ENCODE data around the gene FRYL.
"Not testable (repeated sequence)": the region's sequence is repeated elsewhere in the genome, so short reads cannot be mapped to it uniquely, and the experiment has no call there.

FRYL gene

DNA sequence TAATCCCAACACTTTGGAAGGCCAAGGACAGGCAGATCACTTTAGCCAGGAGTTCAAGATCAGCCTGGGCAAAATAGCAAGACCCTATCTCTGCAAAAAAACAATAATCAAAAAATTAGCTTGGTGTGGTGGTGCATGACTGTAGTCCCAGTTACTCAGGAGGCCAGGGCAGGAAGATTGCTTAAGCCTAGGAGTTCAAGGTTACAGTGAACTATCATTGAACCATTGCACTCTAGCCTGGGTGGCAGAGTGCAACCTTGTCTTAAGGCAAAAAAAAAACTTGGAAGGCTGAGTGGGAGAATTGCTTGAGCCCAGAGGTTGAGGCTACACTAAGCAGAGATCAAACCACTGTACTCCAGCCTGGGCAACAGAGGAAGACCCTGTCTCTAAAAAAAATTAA is 5.2 kb upstream of the FRYL start:
- DNase-seq, result no peak

DNA sequence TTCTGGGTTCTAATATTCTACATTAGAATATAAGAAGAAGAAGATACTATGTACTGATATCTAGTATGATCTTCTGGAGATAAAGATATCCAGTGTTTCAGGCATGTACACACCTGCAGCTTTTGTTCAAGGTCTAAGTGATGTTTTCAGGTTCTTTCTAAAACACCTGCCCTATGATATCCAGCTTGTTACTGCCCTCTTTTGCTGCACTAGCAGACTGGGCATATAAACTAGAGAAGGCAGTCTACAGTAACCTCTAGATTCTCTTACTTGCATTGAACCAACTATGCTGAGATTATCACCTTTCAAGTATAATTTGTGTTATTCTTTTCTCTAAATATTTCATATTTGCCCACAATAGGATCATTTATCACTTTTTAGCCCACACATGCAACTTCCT is 1.9 kb upstream of the FRYL start:
- DNase-seq, result no peak

DNA sequence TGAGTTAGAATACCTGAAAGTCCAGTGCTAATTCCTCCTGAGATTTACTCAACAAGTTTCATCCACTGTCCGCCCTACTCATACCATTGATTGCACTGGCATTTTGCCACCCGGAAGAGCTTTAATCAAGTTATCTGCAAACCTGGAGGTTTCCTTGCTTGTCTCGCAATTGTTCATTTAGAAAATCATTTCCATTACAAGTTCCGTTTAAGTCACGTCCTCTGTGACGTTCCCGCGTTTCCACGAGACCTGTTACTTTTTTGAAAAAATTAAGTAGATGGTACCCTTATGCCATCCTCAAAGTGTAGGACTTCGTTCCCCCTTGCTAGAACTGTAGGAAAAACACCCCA is 761 bp upstream of the FRYL start:
- no peak for DNase-seq

DNA sequence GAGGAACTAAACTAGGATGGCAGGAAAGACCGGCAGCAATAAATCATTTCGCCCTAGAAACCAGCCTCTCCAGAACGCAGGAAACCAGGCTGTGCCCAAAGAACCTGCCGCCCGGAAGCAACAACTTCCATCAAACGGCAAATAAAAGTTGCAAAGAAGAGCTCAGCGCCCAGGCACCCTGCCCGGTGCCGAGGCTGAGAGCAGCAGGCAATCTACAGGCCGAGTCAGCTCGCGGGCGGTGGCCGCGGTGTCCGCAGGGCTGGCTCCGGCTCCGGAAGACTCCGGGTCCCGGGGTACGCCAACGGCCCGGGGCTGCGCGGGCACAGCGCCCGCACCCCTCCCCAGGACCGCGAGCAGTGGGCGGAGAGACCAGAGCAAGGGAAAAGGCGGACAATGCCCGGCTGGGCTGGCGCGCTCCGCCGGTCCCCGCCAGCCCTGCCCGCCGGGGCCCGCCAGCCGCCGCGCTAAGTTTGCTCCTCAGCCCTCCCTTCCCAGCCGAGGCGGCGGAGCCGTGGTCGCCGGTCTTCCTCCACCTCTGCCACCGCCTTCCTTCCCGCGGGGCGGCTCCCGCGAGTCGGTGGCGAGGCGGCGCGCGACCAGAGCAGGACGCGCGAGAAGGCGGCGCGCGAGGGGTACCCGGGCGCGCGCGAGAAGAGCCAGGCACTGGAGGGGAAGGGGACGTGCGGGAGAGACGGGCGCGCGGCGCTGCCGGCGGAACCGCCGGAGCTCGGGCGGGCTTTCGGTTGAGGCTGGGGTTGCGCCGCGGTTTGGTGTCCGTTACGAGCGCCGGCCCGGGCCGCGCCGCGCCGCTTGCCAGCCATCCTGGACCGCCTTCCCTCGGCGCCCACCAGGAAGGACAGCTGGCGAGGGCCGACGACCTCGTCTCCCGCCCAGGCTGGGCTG is 733 bp downstream of the FRYL start:
- DNase-seq, result no peak

DNA sequence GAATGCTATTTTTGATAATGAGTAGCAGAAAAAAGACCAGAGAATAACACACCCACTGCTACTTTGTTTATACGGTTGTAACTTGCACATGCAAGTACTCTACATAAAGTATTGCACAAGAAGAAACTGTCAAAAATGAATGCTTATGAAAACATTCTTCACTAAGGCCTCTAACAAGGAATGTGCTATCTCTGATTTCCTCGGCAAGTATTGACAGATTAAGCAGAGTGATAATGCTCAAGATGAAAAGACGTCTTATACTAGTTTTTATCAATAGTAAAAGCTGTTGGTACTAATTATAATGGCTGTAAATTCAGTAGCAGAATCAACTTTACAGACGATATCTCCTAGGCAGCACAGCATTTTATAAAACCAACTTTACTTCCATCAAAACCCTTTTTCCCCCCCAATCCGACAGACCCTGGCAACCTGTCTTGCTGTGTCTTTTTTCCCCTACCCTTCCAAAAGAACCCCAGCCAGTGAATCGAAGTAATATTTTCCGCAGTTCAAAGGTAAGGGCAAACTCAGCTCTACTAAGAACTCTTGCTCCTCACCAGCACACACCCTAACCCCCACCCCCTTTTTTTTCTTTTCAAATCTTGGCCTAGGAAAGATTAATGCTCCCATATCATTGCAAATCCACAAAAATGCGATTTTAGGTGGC is 1.5 kb downstream of the FRYL start:
- DNase-seq, result no peak

DNA sequence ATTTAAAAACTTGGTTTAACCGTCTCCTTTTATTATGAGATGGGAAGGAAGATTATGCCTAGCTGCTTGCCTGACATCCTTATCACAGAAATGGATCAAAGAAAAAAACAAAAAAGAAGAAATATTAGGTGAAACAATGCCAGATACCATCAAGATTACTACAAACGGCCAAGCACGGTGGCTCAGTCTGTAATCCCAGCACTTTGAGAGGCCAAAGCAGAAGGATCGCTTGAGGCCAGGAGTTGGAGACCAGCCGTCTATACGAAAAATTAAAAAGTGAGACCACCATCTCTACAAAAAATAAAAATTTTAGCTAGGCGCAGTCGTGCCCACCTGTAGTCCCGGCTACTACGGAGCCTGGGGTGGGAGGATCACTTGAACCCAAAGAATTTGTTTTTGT is 2.3 kb downstream of the FRYL start:
- DNase-seq, result no peak

DNA sequence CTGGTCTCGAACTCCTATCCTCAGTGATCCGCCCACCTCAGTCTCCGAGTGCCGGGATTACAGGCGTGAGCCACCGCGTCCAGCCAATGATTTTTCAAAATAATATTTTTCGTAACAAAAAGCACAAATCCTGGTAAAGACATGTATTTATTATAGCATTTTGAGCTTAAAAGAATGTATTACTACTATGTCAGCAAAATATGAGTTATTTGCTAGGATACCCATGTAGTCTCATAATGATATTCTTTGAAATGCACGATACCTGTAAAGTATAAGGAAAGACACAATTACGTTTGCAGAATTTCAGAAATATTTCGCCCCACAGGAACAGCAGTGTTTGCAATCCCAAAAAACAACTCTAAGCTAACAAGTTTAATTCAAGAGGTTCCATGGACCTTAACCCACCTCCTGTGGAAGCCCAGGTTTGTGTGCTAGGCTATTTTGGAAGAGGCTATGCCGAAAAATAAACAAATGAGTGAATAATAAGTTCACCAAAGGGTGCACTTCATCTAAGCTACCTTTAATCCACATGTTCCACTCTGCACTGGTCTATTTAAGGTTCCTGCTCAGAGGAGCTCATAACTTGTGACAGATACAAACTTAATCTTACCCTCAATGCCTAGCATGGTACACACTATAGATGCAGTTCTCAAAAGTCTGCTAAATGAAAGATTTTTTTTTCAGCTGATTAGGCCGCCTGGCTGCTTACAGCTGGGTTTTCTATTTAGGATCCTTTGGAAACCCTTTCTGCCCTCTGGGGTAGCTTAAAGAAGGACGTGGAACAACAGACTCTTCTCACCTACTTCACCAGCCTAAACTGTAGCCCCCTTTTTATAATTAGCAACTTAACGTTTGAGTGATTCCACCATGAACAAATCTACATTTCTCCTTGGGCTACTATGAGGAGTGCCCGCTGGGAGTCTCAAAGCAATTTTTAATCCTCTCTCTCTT is 5.0 kb downstream of the FRYL start:
- no peak for DNase-seq

DNA sequence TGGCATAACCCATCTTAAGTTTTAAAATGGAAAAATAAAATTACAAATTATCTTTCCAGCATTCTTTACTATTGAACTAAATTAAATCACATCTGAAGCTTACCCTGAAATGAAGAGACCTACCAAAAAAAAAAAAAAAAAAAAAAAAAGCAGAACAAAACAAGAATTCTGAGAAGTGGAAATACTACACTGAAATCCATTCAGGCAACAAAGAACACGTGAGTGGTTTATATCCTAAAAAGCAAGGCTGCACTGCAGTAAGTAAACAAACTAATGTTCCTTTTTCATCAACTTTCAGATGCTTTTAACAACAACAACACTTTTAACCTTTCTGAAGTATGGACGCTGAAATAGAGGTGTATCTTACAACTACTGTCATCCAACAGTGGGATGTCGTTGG is 7.5 kb downstream of the FRYL start:
- no peak for DNase-seq

DNA sequence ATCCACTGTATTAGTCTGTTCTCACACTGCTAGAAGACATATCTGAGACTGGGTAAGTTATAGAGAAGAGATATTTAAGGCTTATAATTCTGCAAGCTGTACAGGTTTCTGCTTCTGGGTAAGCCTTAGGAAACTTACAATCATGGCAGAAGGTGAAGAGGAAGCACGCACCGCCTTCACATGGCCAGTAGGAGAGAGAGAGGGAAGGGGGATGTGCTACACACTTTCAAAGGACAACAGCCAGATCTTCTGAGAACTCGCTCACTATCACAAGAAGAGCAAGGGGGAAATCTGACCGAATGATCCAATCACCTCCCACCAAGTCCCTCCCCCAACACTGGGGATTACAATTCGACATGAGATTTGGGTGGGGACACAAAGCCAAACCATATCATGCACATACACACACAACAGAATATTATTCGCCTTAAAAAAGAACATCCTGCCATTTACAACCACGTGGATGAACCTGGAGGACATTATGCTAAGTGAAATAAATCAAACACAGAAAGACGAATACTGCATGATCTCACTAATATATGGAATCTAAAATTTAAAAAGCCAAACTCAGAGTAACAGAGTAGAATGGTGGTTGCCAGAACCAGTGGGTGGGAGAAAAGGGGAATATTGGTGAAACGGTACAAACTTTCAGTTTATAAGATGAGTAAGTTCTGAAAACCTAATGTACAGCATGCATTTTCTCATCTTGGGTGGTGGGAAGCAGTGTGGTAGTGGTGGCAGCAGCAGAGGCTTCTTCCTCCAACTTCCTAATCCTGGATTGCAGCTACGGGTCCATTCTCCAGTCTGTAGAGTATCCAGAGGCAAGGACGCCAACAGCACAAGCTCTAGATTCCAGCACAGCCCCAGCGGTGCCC is 12.8 kb downstream of the FRYL start:
- no peak for DNase-seq

DNA sequence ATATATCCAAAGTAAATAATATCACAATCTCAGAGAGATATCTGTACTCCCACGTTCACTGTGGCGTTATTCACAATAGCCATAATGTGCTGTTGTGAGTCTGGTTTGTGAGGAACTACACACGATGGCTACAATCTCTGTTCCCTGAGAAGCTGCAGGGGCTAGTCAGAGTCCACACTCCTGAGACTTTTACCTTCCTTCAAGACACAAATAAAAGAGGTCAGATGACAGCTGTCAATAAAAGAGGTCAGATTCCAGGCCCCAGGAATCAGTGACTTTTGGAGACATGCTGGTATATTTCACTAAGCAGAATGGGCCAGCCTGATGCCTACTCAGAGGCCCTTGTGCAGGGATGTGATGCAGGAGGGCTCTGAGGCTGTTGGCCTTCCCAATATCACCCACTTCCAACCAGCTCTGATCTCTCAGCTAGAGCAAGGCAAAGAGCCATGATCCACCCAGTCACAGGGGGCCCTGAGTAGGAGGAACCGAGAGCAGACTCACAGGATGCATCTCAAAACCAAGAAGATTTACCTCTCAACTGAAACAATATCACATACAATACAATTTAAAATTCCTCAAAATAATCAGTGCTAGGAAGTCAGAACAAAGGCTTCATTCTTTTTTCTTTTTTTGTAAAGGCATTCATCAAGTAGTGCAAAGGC is 13.8 kb downstream of the FRYL start:
- DNase-seq, result no peak

DNA sequence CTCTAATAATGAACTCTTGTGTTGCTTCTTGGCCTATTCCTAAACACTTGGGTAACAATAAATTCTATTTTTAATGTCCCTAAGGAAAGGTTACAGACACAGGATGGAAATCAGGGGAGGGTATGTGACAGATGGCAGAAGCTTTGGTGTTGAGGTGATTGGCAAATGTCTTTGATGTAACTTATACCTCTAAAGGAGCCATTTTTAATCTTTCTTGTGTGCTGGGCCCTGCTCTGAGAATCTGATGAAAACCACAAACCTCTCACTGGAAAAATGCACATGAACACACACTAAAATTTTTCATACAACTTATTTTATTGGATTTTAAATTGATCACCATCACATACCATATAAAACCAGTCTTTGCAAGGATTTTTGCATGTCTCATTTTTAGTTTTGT is 17.7 kb downstream of the FRYL start:
- no peak for DNase-seq

DNA sequence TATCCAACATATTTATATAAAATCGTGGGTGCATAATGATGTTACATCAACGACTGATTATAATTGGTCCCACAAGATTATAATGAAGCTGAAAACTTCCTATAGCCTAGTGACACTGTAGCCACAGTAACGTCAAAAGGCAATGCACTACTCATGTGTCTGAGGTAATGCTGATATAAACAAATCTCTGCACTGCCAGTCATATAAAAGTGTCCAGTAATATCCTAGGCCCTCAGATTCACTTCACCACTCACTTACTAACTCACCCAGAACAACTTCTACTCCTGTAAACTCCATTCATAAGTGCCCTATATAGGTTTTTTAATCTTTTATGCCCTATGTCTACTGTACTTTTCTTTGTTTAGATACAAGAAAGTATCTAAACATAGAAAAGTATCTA is 18.8 kb downstream of the FRYL start:
- DNase-seq, result no peak

DNA sequence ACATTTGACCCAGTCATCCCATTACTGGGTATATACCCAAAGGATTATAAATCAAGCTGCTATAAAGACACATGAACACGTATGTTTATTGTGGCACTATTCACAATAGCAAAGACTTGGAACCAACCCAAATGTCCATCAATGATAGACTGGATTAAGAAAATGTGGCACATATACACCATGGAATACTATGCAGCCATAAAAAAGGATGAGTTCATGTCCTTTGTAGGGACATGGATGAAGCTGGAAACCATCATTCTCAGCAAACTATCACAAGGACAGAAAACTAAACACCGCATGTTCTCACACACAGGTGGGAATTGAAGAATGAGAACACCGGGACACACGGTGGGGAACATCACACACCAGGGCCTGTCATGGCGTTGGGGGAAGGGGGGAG is 21.4 kb downstream of the FRYL start:
- not testable (repeated sequence) for DNase-seq

DNA sequence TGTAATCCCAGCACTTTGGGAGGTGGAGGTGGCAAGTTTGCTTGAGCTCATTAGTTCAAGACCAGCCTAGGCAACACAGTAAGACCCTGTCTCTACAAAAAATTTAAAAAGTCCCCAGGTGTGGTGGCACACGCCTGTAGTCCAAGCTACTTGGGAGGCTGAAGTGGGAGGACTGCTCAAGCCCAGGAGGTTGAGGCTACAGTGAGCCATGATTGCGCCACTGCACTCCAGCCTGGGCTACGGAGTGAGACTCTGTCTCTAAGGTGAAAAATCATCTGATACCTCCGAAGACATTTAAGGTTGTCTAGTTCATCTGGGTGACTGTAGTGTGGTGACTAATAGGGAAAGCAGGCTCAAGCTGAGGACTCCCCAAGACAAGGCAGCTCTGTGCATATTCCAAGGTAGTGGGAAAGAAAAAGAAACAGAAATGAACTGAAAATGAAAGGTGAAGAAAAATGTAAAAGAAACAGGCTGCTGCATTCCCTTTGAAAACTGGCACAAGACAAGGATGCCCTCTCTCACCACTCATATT is 23.3 kb downstream of the FRYL start:
- no peak for DNase-seq

DNA sequence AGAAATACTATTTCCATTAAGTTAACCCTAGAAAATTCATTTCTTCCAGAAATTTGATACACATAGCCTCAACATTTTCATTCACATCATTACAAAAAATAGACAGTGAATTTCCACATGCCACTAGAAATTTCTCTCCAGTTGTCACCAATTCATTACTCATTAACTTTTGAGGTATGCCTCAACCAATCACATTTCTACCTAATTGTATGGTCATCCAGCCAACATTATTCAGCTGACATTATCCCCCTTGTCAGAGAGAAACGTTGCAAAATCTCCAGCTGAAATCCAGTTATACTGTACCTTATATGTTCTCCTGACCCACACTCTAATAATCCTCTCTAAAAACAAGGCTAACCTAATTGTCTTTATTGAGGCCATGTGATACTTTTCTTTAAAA is 24.8 kb downstream of the FRYL start:
- no peak for DNase-seq

DNA sequence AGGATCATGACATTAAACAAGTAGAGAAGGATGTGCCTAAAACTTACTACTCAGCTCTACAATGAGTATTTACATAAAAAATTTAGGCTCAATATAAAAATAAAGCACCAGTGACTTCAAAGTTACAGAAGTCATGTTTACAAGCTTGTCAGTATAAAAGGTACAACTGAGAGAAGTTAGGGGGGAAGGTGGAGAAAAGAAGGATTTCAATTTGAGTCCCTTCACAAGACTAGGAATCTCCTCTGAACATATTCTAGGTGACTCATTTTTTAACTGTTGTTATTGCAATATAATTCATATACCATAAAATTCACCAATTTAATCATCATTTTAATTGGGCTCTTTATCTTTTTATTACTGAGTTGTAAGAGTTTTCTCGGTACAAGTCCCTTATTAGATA is 26.9 kb downstream of the FRYL start:
- DNase-seq, result no peak

DNA sequence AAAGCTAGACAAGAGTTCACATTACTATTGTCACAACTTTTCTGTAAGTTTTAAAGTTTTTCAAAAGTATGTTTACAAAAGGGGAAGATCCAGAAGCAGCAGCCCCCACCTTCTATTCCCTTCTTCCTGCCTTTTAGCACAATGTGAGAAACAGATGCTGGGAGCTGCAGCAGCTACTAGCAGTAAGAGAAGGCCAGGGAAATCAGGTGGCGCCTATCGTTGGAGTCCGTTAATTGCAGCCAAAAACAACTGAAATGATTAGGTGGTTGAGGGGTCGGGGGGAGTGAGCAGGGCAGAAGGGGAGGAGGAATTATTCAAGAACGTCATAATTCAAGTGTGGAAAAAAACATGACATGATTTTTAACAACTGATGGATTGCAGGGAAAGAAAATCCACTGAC is 27.4 kb downstream of the FRYL start:
- DNase-seq, result no peak

DNA sequence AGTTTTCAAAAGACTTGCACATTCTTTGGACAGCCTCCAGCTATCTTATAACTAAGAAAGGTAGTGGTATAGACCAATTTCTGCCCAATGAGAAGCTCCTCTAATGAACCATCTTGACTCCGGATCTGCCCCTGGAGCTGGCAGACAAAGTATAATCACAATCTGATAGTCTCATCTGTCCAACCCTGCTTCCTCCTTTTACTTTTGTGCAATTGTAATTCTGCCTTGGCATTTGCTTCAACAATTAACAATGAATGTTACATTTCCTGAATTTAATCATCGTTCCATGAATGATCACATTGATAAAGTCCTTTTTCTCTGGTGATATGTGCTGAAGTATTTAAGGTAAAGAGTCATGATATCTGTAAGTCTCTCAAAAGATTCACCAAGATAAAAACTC is 27.8 kb downstream of the FRYL start:
- no peak for DNase-seq

DNA sequence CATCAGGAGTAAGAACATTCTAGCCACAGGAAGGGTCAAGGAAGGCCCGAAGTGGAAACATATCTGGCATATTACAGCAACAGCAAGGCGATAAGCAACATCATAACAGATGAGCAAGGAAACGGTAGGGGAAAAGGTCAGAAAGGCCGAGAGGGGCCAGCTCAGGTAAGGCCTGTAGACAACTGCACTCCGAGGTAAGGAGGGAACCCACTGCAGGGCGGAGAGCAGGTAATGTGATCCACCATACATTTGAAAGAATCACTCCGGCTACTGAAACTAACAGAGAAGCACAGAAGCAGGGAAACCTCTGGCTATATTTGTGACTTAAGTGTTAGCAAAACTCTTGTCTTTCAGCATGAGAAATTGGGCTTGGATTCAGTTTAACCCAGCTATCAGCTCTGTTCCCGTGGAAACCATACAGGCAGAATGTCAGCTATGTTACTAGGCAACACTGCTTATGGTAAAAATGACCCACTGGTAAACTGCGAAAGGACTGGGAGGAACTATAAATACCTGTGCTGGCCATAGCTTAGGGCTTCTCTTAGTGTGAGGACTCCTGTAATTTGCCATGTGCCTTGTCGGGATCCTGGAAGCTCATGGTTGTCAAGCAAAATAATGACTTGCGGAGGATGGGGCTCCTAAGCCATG is 31.0 kb downstream of the FRYL start:
- DNase-seq, result no peak

DNA sequence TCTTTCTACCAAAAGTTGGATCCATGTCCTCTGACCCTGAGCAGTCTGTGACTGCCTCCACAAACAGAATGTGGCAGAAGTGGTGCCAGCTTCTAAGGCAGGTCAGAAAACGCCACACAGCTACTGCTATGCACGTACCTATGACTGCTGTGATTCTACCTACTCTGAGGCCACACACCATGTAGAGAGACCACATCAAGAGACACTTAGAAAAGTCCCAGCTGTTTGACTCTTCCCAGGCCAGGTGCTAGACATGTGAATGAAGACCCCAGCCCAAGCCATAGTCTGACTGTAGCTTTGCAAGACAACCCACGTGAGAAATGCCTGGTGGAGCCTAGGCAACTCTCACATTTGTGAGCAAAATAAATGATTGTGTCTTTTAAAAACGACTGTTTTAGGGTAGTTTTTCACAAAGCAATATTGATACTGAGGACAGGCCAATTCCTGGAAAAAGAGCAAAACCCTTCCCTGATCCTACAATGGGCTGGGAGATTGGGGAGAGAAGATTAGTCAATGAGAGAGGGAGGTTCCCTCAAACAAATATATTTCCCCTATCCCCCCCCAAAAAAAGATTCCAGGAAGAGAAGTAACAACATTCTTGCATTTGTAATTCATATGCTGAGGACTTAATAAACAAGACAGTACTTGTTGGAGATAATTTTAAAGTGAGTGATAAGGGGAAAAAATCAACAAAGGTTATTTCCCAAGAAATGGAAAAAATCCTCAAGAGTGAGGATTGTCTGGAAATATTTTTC is 33.3 kb downstream of the FRYL start:
- DNase-seq, result no peak

Measured in NCI-H187 treated with DMSO at 0.1 percent for 48 hours (cell line).